Caco-2 (cell line): ENCODE data around the gene USP43. TPM values are rescaled to one million over a fixed set of nuclear protein-coding genes. Genes with fewer than 3 reads are reported as not detected.
"Not testable (repeated sequence)": the region's sequence is repeated elsewhere in the genome, so short reads cannot be mapped to it uniquely, and the experiment has no call there.

Source experiments
- BruUV-seq: library from RNA; stranded (reverse); fragments of 400-500 nt; replicated peaks from 2 replicates; lab custom pipeline; 2021; lab: Mats Ljungman, UMichigan
- CTCF ChIA-PET: fragments of 300-600 bp; sonication (Branson Sonifier 250); formaldehyde crosslinking; loops from one replicate; lab custom pipeline; 2022; ENCODE audit warnings: antibody characterized with exemption; lab: Charles Lee
- POLR2A ChIA-PET: fragments of 300-600 bp; sonication (Branson Sonifier 250); formaldehyde crosslinking; loops from one replicate; lab custom pipeline; 2022; ENCODE audit warnings: antibody characterized with exemption; lab: Charles Lee
- DNase-seq, 2 experiments: peaks; one replicate each; pipeline versions ENCODE4 v3.0.0 to v3.0.0-alpha.2; 2020 to 2022
- H3K27me3 ChIP-seq: replicated peaks from 2 replicates; pipeline ENCODE4 v1.6.0; 2011; ENCODE audit warnings: low read length; ENCODE audit not compliant: control insufficient read depth, insufficient read depth
- H3K36me3 ChIP-seq: 2 replicates; pipeline ENCODE4 v1.5.1; 2011; ENCODE audit warnings: low read length; ENCODE audit not compliant: control insufficient read depth, insufficient read depth
- H3K4me1 ChIP-seq: fragments of 250-450 bp; sonication (Bioruptor Pico); 2 replicates; pipeline ENCODE4 v1.5.1; 2020; ENCODE audit warnings: mild to moderate bottlenecking
- H3K4me3 ChIP-seq: 2 replicates; pipeline ENCODE4 v1.5.1; 2011; ENCODE audit warnings: low read depth, mild to moderate bottlenecking, control low read depth, low read length
- H3K9me3 ChIP-seq: fragments of 250-450 bp; sonication (Bioruptor Pico); 2 replicates; pipeline ENCODE4 v1.5.1; 2020; ENCODE audit warnings: mild to moderate bottlenecking, moderate library complexity
- H3K27ac Mint-ChIP-seq: one replicate; pipeline ENCODE4 v1.8.0; 2022; ENCODE audit warnings: mixed read lengths; ENCODE audit not compliant: unreplicated experiment
- H3K27me3 Mint-ChIP-seq: one replicate; pipeline ENCODE4 v1.8.0; 2022; ENCODE audit warnings: mixed read lengths; ENCODE audit not compliant: insufficient read depth, unreplicated experiment
- H3K36me3 Mint-ChIP-seq: one replicate; pipeline ENCODE4 v1.8.0; 2022; ENCODE audit warnings: mild to moderate bottlenecking, mixed read lengths; ENCODE audit not compliant: insufficient read depth, unreplicated experiment
- H3K4me1 Mint-ChIP-seq: one replicate; pipeline ENCODE4 v1.8.0; 2022; ENCODE audit warnings: low read depth, mixed read lengths; ENCODE audit not compliant: unreplicated experiment
- H3K4me3 Mint-ChIP-seq: one replicate; pipeline ENCODE4 v1.8.0; 2022; ENCODE audit warnings: mild to moderate bottlenecking, moderate library complexity, mixed read lengths; ENCODE audit not compliant: unreplicated experiment
- H3K9me3 Mint-ChIP-seq: one replicate; pipeline ENCODE4 v1.8.0; 2022; ENCODE audit warnings: mixed read lengths; ENCODE audit not compliant: unreplicated experiment
- CTCF ChIP-seq, 2 experiments: fragments of 200-600 bp in 1 of 2; IDR thresholded peaks; 1 replicate in 1 of 2; 2 replicates in 1 of 2; pipeline versions ENCODE4 v1.5.1 to v1.8.0; 2011 to 2022; ENCODE audit warnings: antibody characterized with exemption in 1 of 2, control low read depth in 1 of 2, inconsistent platforms in 1 of 2, low read depth in 1 of 2, low read length in 1 of 2, mild to moderate bottlenecking in 1 of 2, moderate library complexity in 1 of 2; ENCODE audit not compliant: insufficient read depth in 1 of 2, severe bottlenecking in 1 of 2, unreplicated experiment in 1 of 2
- intact Hi-C: fragments of 100-400 bp; cut with micrococcal nuclease; formaldehyde crosslinking; loops from one replicate; pipeline ENCODE4 v1.10.0; 2022; ENCODE audit not compliant: unreplicated experiment
- total RNA-seq: library from RNA; stranded (reverse); gene quantifications from 2 replicates; pipeline ENCODE4 v1.2.3, GENCODE V29; 2022

USP43 gene
- total RNA-seq, 1 experiment from 2014 or later, result 6.0 TPM

GRCh38 chr17:9636501-9636900 lies 8.8 kb upstream of the USP43 start:
- no peaks in the 10 kb centered on the region for H3K36me3 ChIP-seq
- TF ChIP-seq CTCF (IDR thresholded peaks at IDR 0.05; ENCODE audit: insufficient read depth in 1 of 2, low read depth in 1 of 2, low read length in 1 of 2, severe bottlenecking in 1 of 2, unreplicated experiment in 1 of 2), result no peak
- CTCF ChIA-PET, result no interaction called here
- Mint-ChIP-seq H3K36me3 (no peaks in the 10 kb centered on the region), H3K9me3 (no peaks in the 10 kb centered on the region), H3K4me1 (no peaks in the 10 kb centered on the region), H3K4me3 (no peak overlapping the region), H3K27ac (no peak overlapping the region), H3K27me3 (peaks cover 3% of the 10 kb centered on the region)
- H3K9me3 ChIP-seq, result no peaks in the 10 kb centered on the region
- POLR2A ChIA-PET, result no interaction called here
- H3K4me3 ChIP-seq, result no peak overlapping the region
- no peaks in the 10 kb centered on the region for H3K27me3 ChIP-seq
- no peak for DNase-seq
- no peaks in the 10 kb centered on the region for H3K4me1 ChIP-seq
- intact Hi-C loops, result no loop called here
- BruUV-seq, result no TSS peak

GRCh38 chr17:9640388-9640787 lies 4.9 kb upstream of the USP43 start:
- DNase-seq, CTCF ChIA-PET, H3K4me3 Mint-ChIP-seq, H3K4me3 ChIP-seq, H3K27ac Mint-ChIP-seq, intact Hi-C loops, BruUV-seq, H3K4me1 Mint-ChIP-seq, POLR2A ChIA-PET, H3K9me3 ChIP-seq, H3K4me1 ChIP-seq, H3K36me3 Mint-ChIP-seq, H3K36me3 ChIP-seq, H3K9me3 Mint-ChIP-seq, H3K27me3 ChIP-seq, H3K27me3 Mint-ChIP-seq: not testable (repeated sequence)

GRCh38 chr17:9643611-9644010 lies 1.7 kb upstream of the USP43 start:
- Mint-ChIP-seq H3K27ac (no peak overlapping the region), H3K36me3 (no peaks in the 10 kb centered on the region)
- POLR2A ChIA-PET, result no interaction called here

More at GRCh38 chr17:9643611-9644010, 1.7 kb upstream of the USP43 start:
- intact Hi-C loops, result loop anchor here (2.0 kb wide), 1 partner anchor 67 kb away; the partner anchor contains the start of gene CFAP52
- H3K36me3 ChIP-seq, result no peaks in the 10 kb centered on the region
- H3K4me3 Mint-ChIP-seq, result no peak overlapping the region
- H3K4me3 ChIP-seq, result no peak overlapping the region
- no TSS peak for BruUV-seq
- no peaks in the 10 kb centered on the region for H3K27me3 Mint-ChIP-seq
- H3K9me3 ChIP-seq, result no peaks in the 10 kb centered on the region
- TF ChIP-seq CTCF (IDR thresholded peaks at IDR 0.05; ENCODE audit: insufficient read depth in 1 of 2, low read depth in 1 of 2, low read length in 1 of 2, severe bottlenecking in 1 of 2, unreplicated experiment in 1 of 2), result no peak
- DNase-seq, result no peak
- H3K4me1 Mint-ChIP-seq, result peaks cover 7% of the 10 kb centered on the region
- peaks cover 15% of the 10 kb centered on the region for H3K4me1 ChIP-seq
- no peaks in the 10 kb centered on the region for H3K9me3 Mint-ChIP-seq
- H3K27me3 ChIP-seq, result no peaks in the 10 kb centered on the region
- CTCF ChIA-PET, result interaction anchor here (0.6 kb wide), 1 partner anchor 13 kb away, joined by 4 read pairs; no protein-coding TSS in a partner anchor
